Epidermal melanocyte (primary cell): ENCODE data around the gene IL36G.
"Not testable (repeated sequence)": the region's sequence is repeated elsewhere in the genome, so short reads cannot be mapped to it uniquely, and the experiment has no call there.

Experiments used
- DNase-seq: peaks from one replicate; pipeline ENCODE4 v3.0.0; 2011; ENCODE audit warnings: low spot score; ENCODE audit not compliant: insufficient read length

IL36G gene

DNA sequence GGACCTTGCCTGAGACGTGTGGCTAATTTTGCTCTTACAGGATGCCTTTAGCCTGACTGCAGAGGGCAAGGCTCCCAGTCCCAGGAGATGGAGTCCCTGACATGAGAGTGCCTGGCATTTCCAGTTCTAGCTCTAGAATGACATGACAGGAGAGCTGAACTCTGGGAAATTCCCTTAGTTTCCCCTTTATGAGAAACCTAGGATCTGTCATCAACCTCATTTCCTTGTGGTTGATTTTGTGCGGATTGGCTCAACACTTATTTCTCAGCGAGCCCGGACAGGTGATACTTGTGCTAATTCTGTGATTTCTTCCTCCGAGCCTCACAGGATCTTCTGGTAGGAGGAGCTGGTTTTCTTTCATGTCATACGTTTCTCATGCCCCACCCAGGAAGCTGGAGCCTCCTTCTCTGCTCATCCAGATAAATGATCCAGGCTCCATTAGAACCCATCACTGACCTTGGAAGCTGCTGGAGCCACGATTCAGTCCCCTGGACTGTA is at the start of gene IL36G:
Gene IL36G, plus strand, starts transcription at position 448 of the 498 bp plus-strand sequence. CDS start 633 bp downstream, outside the sequence.
- no peak for DNase-seq

DNA sequence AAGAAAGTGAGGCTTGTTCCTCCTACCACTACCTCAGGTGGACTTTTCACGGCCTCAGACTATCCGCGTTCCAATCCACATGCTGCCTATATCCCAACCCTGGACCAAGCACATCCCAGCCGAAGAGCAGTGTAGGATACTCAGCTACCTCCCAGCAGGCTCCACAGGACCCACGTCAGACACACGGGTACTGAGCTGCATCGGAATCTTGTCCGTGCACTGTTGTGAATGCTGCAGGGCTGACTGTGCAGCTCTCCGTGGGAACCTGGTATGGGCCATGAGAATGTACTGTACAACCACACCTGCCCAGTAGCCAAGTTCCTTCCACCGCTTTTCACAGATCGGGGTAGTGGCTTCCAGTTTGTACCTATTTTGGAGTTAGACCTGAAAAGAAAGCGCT is 44.5 kb upstream of the IL36G start:
- no peak for DNase-seq

DNA sequence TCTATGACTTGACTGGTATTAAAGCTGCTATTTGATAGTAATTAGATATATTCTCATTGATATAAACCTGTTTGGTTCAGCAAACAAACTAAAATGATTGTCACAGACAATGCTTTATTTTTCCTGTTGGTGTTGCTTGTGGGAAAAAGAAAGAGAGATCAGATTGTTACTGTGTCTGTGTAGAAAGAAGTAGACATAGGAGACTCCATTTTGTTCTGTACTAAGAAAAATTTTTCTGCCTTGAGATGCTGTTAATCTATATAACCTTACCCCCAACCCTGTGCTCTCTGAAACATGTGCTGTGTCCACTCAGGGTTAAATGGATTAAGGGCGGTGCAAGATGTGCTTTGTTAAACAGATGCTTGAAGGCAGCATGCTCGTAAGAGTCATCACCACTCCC is 43.7 kb upstream of the IL36G start:
- not testable (repeated sequence) for DNase-seq

DNA sequence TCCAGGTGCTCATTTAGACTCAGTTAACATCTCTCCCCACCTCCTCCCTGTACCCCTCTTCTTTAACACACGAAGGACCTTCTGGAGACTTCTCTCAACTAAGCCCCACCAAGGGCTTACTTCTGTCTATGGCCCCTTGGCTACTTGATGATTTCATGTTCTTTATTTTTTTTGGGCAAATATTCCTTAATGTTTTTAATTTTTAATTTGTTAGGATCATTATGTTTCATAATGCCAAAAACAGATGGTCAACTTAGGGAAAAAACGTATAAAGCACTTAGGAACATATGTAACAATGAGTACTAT is 40.9 kb upstream of the IL36G start:
- no peak for DNase-seq

DNA sequence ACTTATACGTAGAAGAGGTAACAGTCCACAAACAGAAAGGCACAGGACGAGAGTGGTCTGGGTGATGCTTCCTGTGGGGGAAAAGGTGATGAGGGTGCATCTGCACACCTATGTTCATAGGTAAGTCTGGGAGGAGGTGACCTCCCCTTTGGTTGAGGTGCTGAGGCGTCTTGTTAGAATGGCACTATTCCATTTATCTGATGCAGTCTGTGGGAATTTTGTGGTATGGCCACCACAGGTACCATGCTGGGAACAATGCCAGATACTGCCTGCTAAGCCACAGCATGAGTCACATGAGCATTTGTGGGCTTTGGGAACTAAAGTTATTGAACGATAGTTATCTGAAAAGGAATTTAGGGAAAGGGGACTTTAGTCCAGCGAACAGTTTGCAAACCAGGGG is 38.9 kb upstream of the IL36G start:
- DNase-seq: no peak

DNA sequence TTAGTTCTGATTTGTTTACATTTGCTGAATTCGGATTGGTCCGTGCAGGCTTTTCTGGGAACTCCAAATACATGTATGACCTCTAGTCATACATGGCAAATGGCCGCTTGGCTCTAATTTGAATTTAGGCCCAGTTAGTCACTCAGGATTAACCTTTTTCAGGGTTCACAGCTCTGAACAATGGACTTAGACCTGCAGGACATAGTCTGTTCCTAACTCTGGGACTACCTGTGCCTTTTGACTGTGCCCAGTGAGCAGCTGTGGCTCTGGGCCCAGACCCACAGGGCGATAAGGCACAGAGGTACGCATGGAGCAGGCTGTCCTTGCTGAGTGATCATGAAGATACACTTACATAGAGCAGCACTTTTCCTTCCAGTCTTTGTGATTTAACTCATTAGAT is 38.4 kb upstream of the IL36G start:
- no peak for DNase-seq

DNA sequence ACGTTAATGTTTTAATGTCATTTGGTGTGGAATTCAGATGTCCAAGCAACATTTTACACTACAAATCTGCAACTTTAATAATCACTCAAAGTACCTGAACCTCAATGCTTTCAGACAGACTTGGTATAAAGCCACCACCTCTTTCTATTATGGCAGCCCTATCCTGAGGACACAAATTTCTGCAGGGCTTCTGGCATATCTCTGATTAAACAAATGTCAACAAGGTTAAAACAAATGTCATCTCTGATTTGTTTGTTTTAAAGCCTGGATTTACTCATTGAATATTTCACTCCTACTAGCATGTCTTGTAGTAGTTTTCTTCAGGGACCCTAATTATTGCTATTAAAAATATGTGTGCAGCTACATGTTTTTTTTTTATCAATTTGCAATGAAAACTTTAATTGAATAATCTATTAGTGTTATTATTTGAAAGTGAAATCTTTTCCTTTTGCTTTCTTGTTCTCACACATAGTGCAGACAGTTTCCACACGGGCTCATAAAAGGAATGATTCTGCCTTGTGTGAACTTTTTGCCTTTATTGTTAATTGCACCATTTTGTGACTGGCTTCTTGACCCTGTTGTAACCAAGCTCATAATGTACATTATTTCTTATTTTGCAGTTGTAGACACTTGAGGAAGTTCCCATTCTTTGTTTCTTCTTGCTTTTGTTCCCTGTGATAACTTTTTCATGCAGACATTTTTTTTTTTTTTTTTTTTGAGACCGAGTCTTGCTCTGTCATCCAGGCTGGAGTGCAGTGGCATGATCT is 36.8 kb upstream of the IL36G start:
- no peak for DNase-seq

GRCh38 chr2:112941753-112942653 is 35.8 kb upstream of the IL36G start:
- no peak for DNase-seq

DNA sequence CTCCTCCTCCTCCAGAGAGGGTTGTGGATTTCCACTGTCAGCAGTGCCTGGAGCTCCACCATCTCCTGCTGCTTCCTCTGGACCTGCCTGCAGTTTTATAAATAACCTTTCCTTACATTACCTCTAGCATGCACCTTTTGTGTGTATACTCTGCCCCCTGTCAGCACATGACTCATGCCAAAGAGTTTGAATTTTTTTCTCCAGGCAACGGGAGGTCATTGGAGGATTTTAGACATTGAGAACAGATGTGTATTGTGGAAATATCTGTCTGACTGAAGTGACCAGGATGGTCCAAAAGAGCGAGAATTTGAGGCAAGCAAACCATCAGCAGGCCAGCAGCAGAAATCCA is 35.2 kb upstream of the IL36G start:
- DNase-seq: no peak

GRCh38 chr2:112944971-112945370 is 32.8 kb upstream of the IL36G start:
- no peak for DNase-seq

- no peak for DNase-seq
Measured at GRCh38 chr2:112946086-112946485, 31.7 kb upstream of the IL36G start.

- no peak for DNase-seq
Measured at GRCh38 chr2:112947374-112947773, 30.4 kb upstream of the IL36G start.

DNA sequence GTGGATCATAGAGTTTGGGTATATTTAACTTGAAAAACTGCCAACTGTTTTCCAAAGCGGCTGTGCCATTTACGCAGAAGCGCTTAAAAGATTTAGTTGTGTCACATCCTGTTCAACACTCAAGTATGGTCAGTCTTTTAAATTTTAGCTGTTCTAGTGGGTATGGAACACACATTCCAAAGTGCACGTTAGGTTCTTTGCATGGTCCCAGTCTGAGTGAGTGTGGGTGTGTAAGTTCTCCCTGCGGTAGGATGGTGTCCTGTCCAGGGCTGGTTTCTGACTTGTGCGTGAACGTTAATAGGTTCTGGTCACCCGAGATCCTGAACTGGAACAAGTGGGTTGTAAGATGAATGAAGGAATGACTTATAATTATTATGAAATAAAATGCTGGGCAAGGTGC is 28.4 kb upstream of the IL36G start:
- no peak for DNase-seq

GRCh38 chr2:112954364-112954763 is 23.4 kb upstream of the IL36G start:
- no peak for DNase-seq

DNA sequence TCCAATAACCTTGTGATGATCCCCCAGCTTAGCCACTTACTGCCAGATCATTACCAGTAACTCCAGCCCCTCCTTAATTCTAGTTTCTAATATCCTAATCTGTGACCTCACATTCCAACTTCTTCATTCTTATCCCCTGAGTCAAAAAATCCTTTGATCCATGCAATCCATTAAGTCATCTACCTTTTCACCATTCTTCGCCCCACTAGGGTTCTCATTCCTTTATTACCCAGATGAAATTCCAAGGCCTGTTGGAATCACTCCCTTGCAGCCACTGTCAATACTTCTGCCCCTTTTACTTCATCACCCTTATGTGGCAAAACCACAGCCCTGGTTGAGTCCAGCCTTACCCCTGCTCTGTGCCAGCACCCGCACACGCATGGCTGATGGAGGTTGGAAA is 20.3 kb upstream of the IL36G start:
- no peak for DNase-seq

DNA sequence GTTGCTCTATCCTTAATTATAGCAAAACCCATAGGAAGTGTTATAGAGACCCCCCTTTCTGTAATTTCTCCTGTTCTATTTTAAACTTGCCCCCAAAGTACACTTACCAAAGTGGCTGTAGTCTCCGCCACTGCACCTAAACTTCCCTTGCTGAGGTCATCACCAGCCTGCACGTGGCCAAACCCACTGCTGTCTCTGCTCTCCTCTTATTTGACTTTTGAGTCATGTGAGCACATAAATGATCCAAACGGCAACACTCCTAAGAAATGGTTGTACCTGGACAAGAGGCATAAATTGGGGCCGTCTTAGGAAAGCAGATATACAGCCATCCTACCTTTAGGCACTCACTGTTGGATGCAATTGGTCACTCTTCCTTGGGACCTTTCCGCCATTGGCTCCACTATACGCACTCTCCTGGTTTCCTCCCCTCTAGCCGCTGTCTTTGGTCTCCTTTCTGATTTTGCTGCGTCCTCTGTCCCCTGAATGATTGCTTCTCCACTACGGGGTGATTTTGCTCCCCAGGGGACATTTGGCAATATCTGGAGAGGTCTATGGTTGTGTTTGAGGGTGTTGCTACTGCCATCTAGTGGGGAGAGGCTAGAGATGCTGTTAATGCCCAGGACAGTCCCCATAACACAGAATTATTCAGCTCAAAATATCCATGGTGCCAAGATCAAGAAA is 19.2 kb upstream of the IL36G start:
- peak; percentile 41 for DNase-seq

DNA sequence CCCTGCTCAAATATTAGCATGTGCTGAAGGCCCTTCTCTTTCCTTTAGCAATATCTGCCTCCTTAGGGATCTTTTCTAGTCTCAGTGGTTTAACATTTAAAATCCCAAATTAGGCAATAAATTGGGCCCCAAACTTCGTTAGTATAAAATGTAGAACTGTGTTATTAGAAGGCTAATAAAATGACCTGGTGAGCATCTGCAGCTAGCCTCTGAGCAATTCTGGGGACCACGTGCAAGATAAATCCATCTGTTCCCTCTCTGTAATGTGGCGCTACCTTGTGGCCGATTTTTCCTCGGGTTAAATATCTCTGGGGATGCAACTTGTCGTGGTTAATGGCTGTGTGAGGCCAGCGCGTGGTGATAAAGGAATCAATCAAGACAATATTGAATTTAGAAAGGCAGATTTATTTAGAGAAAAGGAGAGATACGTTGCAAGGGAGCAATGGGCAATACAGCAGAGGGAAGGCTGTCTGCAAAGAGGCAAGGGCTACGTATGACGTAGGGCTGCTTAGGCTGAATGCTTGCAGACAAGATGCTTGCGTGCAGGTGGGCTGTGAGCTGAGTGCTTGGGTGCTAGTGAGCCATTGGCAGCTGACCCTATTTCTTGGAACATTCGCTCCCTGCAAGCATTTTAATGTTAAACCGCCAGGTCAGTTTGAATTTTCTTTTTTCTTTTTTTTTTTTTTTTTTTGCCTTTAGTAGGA is 18.5 kb upstream of the IL36G start:
- no peak for DNase-seq

DNA sequence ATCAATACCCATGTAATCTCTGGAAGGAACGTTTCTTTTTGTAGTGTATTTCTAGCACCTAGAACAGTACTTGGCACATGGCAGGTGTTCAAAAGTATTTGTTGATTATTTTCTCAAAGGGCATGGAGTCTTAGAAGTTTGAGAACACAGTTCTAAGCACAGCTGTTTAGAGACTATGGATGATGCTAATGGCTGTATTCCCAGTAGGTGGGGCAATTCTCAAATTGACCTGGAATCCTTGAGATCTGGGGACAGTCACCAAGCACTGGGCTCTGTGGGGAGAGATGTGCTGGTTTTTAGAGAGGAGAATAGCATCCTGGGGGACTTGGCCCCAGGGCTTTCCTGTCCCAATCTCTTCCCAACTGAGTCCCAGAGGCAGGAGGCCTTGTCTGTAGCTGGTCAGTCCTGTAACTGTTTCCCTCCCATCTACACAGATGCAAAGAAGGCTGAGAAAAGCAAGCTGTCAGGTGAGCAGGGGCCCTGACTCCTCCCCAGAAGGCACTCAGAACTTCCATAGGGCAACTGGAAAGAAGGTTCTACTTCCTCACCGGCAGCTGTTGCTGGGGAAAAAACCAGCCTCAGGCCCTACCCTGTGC is 17.5 kb upstream of the IL36G start:
- DNase-seq: no peak

- no peak for DNase-seq
Measured at GRCh38 chr2:112962308-112963175, 15.3 kb upstream of the IL36G start.

DNA sequence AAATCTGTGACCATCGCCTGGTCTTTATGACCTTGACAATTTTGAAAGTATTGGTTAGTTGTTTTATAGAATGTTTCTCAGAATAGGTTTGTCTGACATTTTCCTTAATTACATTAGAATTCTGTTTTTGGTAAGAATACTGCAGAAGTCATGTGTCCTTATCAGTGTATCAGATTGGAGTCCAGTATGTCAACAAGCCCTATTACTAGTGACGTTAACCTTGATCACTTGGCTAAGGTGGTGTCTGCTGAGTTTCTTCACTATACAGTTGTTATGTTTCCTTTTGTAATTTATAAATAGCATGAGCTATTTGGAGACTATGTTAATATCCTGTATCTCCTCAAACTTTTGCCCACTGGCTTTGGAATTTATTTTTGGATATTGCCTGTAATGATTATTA is 10.8 kb upstream of the IL36G start:
- DNase-seq: no peak
